Measurements from ENCODE around the gene CALCOCO2. TPM values are rescaled to one million over a fixed set of nuclear protein-coding genes. Genes with fewer than 3 reads are reported as not detected.
A peak's percentile ranks its signal among the peaks of the same experiment; 100 is the strongest.
"Not testable (repeated sequence)": the region's sequence is repeated elsewhere in the genome, so short reads cannot be mapped to it uniquely, and the experiment has no call there.

Gene CALCOCO2
- total RNA-seq, 2 donors from 2014 or later = 112 to 152 TPM

DNA sequence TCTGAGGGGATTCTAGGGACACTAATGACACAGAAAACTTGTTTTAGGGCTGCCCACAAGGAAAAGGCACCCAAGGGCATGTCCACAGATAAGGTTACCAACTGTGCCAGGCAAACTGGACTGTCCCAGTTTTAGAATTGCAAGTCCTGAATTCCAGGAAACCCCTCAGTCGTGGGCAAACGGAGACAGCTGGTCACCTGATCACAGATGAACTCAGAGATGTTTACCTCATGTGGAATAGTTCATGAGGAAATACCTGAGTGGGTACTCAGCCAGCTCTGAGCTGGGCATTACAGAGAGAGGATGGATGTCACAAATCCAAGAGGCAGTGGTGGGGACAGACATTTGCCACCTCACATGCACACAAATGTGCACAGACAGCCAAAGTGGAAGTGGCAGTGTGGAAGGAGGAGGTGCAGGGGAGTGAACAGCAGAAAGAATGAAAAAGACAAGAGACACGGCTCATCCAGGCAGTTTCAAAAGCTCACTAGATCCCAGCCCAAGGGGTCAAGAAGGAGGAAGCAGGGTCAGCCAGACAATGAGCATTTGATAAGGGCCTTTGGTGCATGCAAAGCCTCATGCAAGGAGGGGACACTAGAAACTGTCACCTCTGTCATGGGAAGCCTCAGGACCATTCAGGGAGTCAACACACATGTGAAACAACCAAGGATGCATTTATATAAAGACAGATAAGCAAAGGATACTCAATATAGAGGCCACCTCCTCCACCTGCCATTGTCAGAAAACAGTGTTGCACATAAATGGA lies 38.6 kb upstream of the CALCOCO2 start:
- H3K27ac ChIP-seq = no peak overlapping the region
- H3K9me3 ChIP-seq = no peaks in the 10 kb centered on the region
- no peak for DNase-seq (ENCODE audit: low spot score)
- no peaks in the 10 kb centered on the region for H3K27me3 ChIP-seq
- no peaks in the 10 kb centered on the region for H3K36me3 ChIP-seq
- TF ChIP-seq, protein P1, sequence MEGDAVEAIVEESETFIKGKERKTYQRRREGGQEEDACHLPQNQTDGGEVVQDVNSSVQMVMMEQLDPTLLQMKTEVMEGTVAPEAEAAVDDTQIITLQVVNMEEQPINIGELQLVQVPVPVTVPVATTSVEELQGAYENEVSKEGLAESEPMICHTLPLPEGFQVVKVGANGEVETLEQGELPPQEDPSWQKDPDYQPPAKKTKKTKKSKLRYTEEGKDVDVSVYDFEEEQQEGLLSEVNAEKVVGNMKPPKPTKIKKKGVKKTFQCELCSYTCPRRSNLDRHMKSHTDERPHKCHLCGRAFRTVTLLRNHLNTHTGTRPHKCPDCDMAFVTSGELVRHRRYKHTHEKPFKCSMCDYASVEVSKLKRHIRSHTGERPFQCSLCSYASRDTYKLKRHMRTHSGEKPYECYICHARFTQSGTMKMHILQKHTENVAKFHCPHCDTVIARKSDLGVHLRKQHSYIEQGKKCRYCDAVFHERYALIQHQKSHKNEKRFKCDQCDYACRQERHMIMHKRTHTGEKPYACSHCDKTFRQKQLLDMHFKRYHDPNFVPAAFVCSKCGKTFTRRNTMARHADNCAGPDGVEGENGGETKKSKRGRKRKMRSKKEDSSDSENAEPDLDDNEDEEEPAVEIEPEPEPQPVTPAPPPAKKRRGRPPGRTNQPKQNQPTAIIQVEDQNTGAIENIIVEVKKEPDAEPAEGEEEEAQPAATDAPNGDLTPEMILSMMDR (IDR thresholded peaks at IDR 0.05) = no peak
- H3K4me3 ChIP-seq = no peak overlapping the region
- no peaks in the 10 kb centered on the region for H3K4me1 ChIP-seq

DNA sequence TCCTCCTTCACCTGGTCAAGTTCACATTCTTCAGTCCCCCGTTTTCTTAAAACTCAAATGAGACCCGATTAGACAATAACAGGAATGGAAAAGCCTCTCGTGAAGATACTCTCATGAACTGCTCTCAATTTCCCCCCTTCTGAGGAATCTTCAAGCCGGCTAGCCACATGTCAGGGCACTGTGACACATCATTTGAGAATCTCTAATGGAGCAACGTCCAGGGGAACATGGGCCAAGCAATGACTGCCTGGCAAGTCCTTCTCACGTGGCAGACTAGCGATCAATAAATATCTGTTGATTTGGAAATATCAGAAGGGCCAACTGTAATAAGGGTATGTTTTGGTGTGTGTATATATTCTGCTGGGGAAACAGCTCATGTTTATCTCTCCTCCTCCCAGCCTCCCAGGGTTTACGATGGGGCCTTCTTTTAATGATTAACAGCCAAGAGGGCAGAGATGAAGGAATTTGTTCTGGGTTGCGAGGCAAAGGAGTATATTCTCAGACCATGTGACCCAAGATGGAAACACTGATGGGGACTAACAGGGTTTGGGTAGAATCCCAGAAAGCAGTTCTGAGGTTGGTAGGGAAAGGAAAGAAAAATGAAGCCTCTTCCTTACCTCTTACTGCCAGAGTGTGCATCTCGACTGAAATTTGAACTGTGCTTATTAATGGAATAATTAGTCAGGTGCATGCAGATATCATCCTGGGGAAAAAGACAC lies 35.2 kb upstream of the CALCOCO2 start:
- Histone ChIP-seq H3K4me3 (no peak overlapping the region), H3K36me3 (no peaks in the 10 kb centered on the region), H3K4me1 (no peaks in the 10 kb centered on the region), H3K9me3 (no peaks in the 10 kb centered on the region), H3K27ac (no peak overlapping the region), H3K27me3 (no peaks in the 10 kb centered on the region)
- no peak for DNase-seq (ENCODE audit: low spot score)
- TF ChIP-seq, protein P1 (IDR thresholded peaks at IDR 0.05) = no peak

DNA sequence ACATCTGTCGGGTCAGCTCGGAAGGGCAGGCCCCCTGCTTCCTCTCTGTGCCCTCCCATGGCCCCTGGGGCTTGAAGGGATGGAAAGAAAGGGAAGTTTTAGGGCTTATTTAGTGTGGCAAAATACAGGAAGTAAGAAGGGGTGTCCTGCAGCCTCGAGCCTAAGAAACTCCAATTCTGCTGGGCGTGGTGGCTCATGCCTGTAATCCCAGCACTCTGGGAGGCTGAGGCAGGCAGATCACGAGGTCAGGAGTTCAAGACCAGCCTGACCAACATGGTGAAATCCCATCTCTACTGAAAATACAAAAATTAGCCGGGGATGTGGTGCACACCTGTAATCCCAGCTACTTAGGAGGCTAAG lies 34.7 kb upstream of the CALCOCO2 start:
- not testable (repeated sequence) for H3K9me3 ChIP-seq; H3K4me1 ChIP-seq; H3K36me3 ChIP-seq; H3K27ac ChIP-seq; H3K27me3 ChIP-seq; DNase-seq (ENCODE audit: low spot score); H3K4me3 ChIP-seq

DNA sequence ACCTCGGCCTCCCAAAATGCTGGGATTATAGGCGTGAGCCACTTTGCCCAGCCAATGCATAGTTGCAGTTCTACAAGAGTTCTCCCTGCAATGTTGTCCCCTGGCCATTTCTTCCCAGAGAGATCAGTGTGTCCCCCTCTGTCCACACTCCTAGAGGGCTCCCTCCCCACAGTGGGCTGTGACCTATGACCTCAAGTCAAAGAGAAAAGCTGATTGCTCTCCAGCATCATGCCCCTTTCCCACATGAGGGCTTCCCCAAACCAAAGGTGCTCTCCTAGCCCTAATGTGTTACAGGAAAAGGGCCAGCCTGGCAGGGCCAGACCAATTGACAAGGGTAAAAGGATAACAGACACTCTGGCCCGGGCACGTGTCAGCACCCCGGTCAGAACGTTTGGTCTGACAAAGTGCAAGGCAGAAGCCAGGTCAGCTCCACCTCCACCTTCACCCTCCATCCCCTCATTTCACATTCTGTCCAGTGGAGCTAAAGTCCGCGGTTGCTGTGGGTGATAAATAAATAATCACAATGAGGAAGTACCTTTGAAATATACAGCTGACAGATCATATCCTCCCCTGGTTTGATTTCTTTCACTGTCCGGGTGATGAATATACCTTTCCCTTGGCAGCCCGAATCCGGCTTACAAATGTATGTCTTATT lies 31.6 kb upstream of the CALCOCO2 start:
- no peaks in the 10 kb centered on the region for H3K9me3 ChIP-seq
- DNase-seq (ENCODE audit: low spot score) = no peak
- TF ChIP-seq, protein P1 (IDR thresholded peaks at IDR 0.05) = no peak
- H3K4me1 ChIP-seq = no peaks in the 10 kb centered on the region
- H3K36me3 ChIP-seq = no peaks in the 10 kb centered on the region
- no peaks in the 10 kb centered on the region for H3K27me3 ChIP-seq
- no peak overlapping the region for H3K4me3 ChIP-seq
- H3K27ac ChIP-seq = no peak overlapping the region

DNA sequence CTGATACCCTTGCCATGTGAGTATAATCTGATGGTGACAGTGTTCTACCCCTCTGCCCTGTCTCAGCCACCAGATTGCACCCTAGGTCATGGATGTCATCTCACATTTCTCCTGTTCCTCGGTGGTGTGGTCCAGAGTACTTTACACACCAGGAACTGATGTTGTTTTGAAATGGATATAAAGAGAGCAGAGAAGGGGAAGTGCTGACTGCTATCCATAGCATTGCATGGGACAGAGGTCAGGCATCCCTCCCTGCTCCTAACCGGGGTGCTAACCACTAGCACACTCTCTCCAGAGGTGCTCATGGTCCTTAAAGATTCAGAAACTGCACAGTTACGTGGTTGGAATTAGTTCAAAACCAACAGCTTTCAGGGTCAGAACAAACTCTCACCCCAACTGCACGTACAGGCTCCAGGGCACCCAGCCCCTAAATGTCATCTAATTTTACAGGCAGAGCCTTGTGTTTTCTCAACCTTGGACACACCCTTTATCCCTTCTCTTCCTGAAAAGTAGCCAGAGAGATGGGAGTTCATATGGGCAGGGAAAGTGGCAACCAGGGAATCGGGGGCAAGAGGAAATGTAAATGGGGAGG lies 30.1 kb upstream of the CALCOCO2 start:
- Histone ChIP-seq H3K36me3 (no peaks in the 10 kb centered on the region), H3K27me3 (no peaks in the 10 kb centered on the region), H3K9me3 (no peaks in the 10 kb centered on the region), H3K27ac (no peak overlapping the region), H3K4me3 (no peak overlapping the region), H3K4me1 (peaks cover 0 to 3% of the 10 kb centered on the region in 2 donors)
- TF ChIP-seq, protein P1 (IDR thresholded peaks at IDR 0.05) = no peak
- no peak for DNase-seq (ENCODE audit: low spot score)

DNA sequence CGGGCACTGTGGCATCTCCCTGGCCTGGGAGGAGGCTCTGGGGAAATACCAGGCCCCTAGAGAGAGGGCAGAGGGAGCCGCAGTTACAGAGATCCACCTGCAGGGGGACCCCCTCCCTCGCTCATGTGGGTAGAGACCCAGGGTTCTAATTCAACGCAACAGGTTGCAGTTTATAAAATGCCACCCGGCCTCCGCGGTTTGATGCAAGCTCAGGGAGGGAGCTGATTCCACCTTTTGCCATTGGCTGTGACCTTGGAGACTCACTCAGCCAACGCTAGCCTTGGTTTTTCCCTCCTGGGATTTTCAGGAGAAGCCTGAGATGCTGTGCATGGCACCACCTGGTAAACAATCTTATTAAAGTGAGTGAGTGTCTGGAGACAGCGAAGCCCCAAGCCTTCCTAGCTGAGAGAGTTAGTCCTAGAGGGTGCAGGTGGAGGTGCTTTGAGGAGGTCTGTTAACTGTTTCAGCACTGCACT lies 25.9 kb upstream of the CALCOCO2 start:
- H3K4me1 ChIP-seq = peaks cover 0 to 3% of the 10 kb centered on the region in 2 donors
- H3K27ac ChIP-seq = no peak overlapping the region
- no peaks in the 10 kb centered on the region for H3K27me3 ChIP-seq
- TF ChIP-seq, protein P1 (IDR thresholded peaks at IDR 0.05) = peak; percentile 93 to 95
- no peaks in the 10 kb centered on the region for H3K36me3 ChIP-seq
- peak; percentile 64 for DNase-seq (ENCODE audit: low spot score)
- no peak overlapping the region for H3K4me3 ChIP-seq
- H3K9me3 ChIP-seq = no peaks in the 10 kb centered on the region
